Hippocampal formation (tissue), 2 donors: ENCODE measurements around the gene SHANK1.
"Not testable (repeated sequence)": the region's sequence is repeated elsewhere in the genome, so short reads cannot be mapped to it uniquely, and the experiment has no call there.

Experiments used
- DNase-seq, 2 donors: peaks; one replicate each; lab custom pipeline; 2025; lab: John Stamatoyannopoulos, UW

The SHANK1 gene

DNA sequence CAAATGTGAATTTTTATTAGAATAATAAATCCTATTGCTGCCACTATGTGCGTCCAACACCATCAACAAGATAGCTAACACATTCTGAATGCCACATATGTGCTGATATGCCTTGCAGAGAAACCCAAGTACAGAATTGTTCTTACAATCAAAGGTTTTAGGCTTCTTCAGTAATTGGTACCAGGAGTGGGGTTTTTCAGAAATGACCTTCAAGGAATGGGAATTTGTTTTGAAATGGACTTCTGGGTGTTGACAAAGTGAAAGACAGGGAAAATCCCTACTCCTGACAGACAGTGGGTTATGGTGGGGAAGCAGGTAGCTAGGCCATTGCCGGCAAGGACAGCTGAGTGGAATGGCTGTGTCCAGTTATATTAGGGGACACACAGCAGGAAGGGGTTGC, 85.6 kb downstream of the SHANK1 start:
- no peak for DNase-seq

DNA sequence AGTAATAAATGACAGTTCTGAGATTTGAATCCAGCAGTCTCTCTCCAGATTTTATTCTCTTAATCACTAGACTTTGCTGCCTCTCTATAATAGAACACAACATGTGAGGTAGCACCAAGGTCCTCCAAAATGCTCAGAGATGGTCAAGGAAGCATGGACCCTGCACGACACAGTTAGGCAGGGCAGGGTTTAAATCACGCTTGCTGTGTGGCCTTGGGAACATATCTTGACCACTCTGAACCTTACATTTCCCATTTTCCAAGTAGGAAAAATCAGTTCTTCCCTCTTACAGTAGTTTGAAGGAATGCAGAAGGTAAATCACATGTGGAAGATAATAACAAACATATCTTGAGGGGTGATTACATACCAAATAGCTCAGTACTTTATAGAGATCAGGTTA, 86.2 kb downstream of the SHANK1 start:
- no peak for DNase-seq

DNA sequence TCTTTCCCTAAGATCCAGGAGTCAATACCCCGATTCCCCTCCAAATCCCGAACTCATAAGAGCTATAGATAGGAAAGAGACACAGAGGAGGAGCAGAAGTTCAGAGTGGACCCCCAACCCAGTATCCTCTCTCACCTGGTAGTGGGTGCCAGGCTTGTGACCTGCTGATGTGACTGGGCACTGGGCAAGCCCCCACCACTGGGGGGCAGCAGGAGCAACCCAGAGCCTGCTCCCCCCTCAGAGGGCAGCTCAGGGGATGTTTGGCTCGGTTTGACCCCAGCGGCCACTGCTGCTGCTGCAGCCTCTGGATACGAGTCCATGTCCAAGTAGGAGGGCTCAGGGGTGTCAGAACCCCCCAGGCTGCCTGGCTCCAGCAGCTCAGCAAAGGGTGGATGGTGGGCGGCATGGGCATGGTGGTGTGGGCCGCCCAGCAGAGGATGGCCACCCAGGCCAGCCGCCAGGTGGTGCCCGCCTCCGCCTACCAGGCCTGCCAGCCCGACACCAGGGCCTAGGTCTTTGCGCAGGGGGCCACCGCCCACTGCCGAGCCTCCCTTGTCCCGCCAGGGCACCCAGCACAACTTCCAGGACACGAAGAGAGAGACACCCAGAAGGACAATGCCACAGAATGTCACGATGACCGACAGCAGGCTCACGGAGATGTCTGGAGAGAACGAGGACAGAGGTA, 87.3 kb downstream of the SHANK1 start:
- no peak for DNase-seq

DNA sequence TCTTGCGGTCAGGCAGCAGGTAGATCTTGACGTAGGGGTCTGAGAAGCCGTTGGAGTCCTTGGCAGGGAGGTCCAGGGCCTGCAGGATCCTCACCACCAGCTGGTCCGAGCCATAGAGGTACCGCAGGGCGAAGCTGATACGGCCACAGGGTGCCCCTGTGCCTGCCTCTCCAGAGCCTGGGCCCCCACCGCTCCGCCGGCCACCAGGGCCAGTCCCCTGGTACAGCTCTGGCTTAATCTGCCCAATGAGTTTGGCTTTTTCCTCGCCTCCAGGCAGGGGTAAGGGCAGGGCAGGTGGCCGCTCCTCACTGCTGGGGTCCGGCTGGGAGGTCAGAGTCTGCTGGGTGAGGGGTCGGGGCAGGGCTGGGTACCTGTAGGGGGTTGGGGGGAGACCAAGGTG, 89.8 kb downstream of the SHANK1 start:
- DNase-seq = no peak

GRCh38 chr19:50629194-50629593, 90.4 kb downstream of the SHANK1 start:
- no peak for DNase-seq

DNA sequence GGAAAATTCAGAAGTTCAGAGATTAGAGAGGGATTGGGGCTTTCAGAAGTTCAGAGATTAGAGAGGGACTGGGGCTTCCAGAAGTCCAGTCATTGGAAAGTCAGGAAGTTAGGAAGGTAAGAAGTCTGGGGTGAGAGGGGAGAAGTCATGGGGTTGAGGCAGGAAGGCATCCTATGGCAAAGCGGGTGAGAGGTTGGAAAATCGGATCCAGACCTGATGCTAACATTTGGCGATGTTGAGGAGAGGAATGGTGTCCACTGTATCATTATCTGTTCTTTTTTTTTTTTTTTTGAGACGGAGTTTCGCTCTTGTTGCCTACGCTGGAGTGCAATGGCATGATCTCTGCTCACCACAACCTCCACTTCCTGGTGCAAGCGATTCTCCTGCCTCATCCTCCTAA, 91.1 kb downstream of the SHANK1 start:
- no peak for DNase-seq

DNA sequence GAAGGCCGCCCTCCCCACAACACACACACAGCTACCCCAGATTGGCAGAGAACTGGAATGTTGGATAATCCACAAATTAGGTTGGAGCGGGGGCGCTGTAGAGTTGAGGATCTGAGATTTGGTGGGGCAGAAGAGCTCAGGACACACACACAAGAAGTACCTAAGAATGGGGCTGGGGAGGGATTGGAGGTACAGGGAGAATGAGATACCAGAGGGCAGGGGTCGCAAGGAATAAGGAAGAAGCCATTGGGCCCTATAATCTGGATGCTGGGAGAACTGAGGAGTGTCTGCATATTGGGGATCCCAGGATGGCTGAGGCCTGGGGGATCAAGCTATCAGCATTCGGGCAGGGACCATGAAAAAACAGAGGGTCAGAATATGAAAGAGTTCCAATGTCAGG, 91.5 kb downstream of the SHANK1 start:
- no peak for DNase-seq

- DNase-seq = no peak
Observed at GRCh38 chr19:50626795-50627194, 92.8 kb downstream of the SHANK1 start.

DNA sequence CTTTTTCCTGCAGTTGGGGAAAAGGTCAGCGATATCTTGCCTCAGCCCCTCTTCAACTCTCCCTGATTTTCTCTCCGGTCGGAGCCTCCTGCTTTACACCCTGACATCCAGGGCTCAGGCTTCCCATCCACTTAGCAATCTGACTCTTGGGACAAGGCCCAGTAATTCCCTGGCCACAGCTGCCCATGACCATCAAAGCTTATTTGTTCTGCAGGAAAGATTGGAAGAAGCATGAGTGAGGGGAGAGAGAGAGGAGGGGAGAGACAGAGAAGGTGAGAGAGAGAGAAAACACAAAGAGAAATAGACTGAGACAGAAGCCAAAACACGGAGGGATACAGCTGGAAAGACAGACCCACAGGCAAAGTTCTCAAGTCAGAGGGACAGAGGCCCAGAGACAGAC, 93.6 kb downstream of the SHANK1 start:
- DNase-seq = no peak

- no peak for DNase-seq
Observed at GRCh38 chr19:50624949-50625600, 94.5 kb downstream of the SHANK1 start.

GRCh38 chr19:50620394-50620906, 99.2 kb downstream of the SHANK1 start:
- not testable (repeated sequence) for DNase-seq

DNA sequence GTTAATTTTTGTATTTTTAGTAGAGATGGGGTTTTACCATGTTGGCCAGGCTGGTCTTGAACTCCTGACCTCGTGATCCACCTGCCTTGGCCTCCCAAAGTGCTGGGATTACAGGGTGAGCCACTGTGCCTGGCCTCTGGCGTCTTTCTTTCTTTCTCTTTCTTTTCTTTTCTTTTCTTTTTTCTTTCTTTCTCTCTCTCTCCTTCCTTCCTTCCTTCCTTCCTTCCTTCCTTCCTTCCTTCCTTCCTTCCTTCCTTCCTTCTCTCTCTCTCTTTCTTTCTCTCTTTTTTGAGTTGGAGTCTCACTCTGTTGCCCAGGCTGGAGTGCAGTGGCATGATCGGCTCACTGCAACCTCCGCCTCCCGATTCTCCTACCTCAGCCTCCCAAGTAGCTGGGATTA, 100.4 kb downstream of the SHANK1 start:
- not testable (repeated sequence) for DNase-seq

- DNase-seq = not testable (repeated sequence)
Observed at GRCh38 chr19:50618379-50618778, 101.2 kb downstream of the SHANK1 start.

DNA sequence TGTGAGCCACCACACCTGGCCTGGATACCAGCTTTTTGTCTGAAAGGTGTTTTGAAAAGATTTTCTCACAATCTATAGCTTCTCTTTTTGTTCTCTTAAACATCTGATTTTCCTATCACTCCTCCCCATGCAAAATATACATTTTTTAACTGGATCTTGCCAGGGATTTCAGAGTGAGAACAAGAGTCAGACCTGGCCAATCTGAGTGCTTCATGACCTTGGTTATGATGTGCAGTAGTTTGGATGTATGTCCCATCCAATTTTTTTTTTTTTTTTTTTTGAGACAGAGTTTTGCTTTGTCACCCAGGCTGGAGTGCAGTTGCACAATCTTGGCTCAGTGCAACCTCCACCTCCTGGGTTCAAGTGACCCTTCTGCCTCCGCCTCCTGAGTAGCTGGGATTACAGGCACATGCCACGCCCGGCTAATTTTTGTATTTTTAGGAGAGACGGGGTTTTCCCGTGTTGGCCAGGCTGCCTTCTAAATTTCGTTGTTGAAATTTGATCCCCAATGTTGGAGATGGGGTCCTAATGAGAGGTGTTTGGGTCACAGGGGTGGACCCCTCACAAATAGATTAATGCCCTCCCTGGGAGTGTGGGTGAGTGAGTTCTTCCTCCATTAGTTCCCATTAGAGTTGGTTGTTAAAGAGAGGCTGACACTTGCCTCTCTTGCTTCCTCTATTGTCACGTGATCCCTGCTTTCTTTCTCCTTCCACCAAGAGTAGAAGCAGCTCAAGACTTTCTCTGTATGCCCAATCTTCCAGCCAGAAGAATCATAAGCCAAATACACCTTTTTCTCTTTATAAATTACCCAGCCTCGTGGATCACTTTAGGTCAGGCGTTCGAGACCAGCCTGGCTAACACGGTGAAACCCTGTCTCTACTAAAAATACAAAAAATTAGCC, 106.8 kb downstream of the SHANK1 start:
- not testable (repeated sequence) for DNase-seq
